ENCODE results near the gene HSFX3.
"Not testable (repeated sequence)": the region's sequence is repeated elsewhere in the genome, so short reads cannot be mapped to it uniquely, and the experiment has no call there.

The HSFX3 gene

GRCh38 chrX:149541521-149542047, 8.1 kb downstream of the HSFX3 start:
- no peak for DNase-seq

- peak; percentile 80 to 86 for DNase-seq
Measured at GRCh38 chrX:149540621-149541520, 8.9 kb downstream of the HSFX3 start, which contains the start of gene EOLA1. TSS of gene EOLA1 (plus strand) at chrX:149541012. CDS start at chrX:149545631, 4,619 bp downstream.

DNA sequence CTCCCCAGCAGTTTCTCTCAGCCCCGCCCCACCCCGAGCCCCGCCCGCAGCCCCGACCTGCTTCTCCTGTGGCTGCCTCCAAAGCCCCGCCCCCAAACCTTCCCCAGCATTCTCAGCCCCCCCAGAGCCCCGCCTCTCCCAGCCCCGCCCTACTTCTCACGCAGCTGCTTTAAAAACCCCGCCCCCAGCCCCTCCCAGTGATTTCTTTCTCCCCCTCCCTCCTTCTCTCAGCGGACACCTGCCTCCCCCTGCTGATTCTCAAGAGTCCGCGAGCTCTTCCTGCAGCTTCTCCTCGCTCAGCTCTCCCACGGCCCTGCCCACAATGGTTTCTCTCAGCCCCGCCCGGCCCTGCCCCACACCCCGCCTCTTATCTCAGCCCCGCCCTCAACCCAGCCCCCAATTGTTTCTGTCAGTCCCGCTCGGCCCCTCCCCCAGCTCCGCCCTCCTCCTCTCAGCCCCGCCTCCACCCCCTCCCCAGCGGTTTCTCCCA, 9.5 kb downstream of the HSFX3 start:
- peak; percentile 68 to 70 for DNase-seq

GRCh38 chrX:149539283-149540130, 10.2 kb downstream of the HSFX3 start:
- DNase-seq, result peak; percentile 85 to 86

GRCh38 chrX:149537474-149537873, 12.2 kb downstream of the HSFX3 start:
- DNase-seq, result not testable (repeated sequence)

DNA sequence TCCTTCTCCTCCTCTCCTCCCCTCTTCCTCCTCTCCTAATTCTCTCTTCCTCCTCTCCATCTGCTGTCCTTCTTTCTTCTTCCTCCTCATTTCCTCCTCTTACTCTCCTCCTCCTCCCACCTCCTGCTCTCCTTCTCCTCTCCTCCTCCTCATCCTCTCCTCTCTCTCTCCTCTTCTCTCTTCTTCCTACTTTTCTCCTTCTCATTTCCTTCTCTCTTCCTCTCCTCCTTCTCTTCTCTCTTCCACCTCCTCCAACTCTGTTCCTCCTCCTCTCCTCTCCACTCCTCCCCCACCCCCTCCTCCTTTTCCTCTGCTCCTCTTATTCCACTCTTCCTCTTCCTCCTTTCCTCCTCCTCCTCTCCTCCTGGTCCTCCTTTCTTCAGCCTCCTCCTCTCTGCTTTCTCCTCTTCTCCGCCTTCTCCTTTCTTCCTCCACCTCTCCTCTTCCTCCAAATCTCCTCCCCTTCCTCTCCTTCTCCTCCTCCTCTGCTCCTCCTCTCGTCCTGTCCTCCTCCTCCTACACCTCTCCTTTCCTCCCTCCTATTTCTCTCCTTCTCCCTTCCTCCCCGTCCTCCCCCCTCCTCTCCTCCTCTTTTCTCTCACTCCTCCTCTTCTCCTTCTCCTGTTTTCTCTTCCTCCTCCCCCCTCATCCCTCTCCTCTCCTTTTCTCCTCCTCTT, 14.7 kb downstream of the HSFX3 start:
- DNase-seq, result not testable (repeated sequence)

GRCh38 chrX:149533999-149534398, 15.7 kb downstream of the HSFX3 start:
- DNase-seq, result not testable (repeated sequence)

- not testable (repeated sequence) for DNase-seq
Measured at GRCh38 chrX:149532868-149533267, 16.9 kb downstream of the HSFX3 start.

DNA sequence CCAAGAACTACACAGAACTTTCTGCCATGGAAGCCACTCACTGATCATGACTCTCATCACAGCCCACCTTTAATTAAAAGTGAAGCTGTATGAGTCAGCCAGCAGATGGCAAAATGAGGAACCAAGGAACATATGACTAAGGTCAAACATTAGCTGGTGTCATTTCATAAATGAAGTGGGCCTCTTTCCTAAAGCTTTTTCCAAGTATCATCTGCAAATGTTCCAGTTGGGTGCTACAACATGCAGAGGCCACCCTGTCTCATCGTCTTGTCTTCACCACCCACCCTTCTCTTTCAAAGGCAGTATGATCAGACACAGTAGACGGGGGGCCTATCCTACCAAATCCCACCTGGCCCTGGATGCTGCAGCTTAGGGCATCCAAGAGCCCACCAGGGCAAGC, 18.1 kb downstream of the HSFX3 start:
- peak; percentile 16 to 61 for DNase-seq

DNA sequence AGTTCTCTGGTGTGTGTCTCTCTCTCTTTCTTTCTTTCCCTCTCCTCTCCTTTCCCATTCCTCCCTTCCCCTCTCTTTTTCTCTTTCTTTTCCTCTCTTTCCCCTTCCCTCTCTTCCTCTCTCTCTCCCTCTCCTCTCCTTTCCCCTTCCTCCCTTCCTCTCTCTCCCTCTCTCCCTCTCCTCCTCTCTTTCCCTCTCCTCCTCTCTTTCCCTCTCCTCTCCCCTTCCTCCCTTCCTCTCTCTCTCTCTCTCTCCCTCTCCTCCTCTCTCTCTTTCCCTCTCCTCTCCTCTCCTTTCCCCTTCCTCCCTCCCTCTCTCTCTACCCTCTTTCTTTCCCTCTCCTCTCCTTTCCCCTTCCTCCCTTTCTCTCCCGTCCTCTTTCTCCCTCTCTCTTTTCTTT, 21.3 kb downstream of the HSFX3 start:
- no peak for DNase-seq

- DNase-seq, result peak; percentile 30 to 47
Measured at GRCh38 chrX:149527705-149528104, 22.0 kb downstream of the HSFX3 start.

DNA sequence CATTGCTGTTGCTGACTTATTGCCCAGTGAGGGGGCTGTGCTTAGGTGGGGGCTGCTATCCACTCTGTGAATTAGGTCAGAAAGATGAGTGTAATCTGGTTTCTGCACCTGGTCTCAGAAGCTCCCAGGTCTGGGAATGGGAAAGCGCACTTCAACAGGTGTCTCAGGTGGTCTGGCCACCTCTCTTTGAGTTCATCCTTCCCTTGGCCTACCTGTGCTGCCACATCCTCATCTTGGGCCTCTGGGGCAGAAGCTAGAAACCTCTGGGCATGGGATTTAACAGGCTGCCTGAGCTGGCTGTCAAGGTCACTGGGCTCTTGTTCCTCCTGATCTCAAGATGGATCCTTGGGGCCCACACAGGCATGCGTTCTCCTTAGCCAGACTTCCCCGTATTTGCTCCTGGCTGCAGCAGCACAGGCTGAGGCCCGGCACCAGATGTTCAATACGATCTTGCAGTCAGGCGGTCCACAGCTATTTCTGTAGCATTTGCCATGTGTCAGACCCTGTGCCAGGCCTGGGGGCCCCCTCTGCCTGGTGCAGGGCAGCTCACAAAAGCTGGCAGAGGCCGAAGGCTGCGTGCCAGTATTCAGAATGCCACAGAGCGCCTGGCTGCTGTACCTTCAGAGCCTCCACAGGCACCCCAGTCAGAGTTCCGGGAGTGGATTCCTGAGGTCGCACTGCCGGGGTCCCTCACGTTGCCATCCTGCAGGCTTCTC, 23.2 kb downstream of the HSFX3 start:
- not testable (repeated sequence) for DNase-seq

- peak; percentile 16 to 23 for DNase-seq
Measured at GRCh38 chrX:149525903-149526302, 23.8 kb downstream of the HSFX3 start.

GRCh38 chrX:149525389-149525788, 24.3 kb downstream of the HSFX3 start:
- DNase-seq, result peak; percentile 19 to 41

- no peak for DNase-seq
Measured at GRCh38 chrX:149522916-149523315, 26.8 kb downstream of the HSFX3 start.

DNA sequence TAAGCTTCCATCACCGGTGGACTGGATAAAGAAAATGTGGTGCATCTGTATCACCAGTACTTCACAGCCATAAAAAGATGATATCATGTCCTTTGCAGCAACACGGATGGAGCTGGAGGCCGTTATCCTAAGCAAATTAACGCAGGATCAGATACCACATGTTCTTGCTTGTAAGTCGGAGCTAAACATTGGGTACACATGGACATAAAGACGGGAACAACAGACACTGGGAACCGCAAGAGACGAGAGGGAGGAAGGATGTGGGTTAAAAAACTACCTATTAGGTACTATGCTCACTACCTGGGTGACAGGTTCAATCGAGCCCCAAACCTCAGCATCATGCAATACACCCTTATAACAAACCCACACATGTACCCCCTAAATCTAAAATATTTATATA, 28.3 kb downstream of the HSFX3 start:
- DNase-seq, result no peak

DNA sequence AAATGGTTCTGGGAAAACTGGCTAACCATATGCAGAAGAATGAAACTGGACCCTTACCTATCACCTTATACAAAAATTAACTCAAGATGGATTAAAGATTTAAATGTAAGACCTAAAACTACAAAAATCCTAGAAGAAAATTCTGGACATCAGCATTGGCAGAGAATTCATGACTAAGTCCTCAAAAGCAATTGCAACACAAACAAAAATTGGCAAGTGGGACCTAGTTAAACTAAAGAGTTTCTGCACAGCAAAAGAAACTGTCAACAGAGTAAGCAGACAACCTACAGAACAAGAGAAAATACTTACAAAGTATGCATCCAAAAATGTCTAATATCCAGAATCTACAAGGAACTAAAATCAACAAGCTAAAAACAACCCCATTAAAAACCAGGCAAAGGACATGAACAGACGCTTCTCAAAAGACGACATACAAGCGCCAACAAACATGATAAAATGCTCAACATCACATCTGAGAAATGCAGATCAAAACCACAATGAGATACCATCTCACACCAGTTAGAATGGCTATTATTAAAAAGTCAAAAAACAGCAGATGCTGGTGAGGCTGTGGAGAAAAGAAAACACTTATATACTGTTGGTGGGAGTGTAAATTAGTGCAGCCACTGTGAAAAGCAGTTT, 29.0 kb downstream of the HSFX3 start:
- DNase-seq, result not testable (repeated sequence)

DNA sequence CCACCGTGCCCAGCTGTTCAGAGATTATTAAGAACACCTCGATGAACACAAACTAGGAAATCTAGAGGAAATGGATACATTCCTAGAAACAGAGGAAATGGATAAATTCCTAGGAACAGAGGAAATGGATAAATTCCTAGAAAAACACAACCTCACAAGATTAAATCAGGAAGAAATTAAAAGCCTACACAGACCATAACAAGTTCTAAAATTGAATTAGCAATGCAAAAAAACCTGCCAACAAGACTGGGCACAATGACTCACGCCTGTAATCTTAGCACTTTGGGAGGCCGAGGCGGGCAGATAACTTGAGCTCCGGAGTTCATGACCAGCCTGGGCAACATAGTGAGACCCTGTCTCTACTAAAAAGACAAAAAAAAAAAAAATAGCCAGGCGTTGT, 31.5 kb downstream of the HSFX3 start:
- no peak for DNase-seq

DNA sequence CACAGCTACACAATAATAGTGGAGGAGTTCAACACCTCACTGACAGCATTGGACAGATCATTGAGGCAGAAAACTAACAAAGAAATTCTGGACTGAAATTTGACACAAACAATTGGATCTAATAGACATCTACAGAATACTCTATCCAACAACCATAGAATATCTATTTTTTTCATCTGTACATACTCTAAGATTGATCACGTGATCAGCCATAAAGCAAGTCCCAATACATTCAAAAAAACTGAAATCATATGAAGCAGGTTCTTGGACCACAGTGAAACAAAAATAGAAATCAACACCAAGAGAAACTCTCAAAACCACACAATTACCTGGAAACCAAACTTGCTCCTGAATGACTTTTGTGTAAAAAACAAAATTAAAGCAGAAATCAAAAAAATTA, 32.4 kb downstream of the HSFX3 start:
- no peak for DNase-seq

DNA sequence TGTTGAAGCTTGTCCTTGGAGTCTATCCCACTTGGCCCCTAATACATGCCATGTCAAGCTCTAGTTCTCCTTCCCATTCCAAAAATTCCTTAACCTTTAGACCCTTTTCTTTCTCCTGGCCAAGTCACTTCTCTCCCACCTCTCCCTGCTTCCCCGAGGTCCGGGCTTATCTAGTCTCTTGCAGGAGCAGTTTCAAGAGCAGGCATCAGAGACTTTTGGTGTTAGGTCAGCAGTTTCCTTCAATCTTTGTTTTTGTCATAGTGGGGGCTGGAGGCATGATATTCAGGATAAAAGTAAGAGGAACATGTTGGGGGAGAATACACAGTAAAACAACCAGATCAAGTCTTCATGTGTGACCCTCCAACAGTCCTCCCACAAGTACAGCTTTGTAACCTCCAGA, 33.1 kb downstream of the HSFX3 start:
- no peak for DNase-seq

DNA sequence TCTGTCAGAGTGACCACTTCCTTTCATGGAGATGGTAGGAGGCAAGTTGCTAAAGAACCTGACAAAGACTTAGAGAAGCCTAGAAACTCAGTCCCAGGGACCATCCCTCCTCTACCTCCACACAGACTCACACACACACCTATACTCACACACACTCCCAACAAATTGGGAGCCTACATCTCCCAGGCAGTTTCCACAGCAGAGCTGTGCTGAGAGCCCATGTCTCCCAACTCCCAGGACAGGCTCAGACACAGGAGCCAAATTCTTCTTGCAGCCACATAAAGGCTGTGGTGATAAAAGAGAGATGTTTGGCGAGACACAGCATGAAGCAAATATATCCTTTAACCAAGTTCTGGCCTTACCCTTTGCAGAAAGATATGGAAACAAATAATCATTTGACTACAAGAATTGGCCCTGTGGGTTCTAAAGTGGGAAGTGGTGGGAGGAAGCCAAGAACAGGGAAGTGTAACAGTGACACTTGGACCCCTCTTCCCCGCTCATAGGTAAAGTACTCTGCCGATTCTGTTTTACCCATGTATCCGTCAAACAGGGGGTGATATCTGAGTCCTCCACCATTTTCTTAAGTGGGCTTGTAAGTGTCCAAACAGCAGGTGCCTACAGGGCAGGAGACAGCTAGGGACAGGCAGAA, 33.6 kb downstream of the HSFX3 start:
- DNase-seq, result peak; percentile 4 to 5
